ENCODE data around the gene SLC26A5. TPM values are rescaled to one million over a fixed set of nuclear protein-coding genes. Genes with fewer than 3 reads are reported as not detected.
A peak's percentile ranks its signal among the peaks of the same experiment; 100 is the strongest.

The SLC26A5 gene
- total RNA-seq, 1 donor from 2014 or later, result not detected

DNA sequence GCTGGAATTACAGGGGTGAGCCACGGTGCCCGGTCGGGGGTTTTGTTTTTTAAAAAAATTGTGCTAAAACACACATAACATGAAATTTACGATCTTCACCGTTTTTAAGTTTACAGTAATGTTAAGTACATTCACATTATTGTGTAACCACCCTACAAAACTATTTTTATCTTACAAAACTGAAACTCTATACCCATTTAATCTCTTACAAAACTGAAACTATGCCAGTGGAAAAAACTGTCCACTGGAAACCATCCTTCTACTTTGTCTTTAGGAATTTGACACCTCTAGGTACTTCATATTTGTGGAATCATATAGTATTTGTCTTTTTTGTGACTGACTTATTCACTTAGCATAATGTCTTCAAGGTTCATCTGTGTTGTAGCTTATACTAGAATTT, 99.6 kb downstream of the SLC26A5 start:
- no peak for DNase-seq

DNA sequence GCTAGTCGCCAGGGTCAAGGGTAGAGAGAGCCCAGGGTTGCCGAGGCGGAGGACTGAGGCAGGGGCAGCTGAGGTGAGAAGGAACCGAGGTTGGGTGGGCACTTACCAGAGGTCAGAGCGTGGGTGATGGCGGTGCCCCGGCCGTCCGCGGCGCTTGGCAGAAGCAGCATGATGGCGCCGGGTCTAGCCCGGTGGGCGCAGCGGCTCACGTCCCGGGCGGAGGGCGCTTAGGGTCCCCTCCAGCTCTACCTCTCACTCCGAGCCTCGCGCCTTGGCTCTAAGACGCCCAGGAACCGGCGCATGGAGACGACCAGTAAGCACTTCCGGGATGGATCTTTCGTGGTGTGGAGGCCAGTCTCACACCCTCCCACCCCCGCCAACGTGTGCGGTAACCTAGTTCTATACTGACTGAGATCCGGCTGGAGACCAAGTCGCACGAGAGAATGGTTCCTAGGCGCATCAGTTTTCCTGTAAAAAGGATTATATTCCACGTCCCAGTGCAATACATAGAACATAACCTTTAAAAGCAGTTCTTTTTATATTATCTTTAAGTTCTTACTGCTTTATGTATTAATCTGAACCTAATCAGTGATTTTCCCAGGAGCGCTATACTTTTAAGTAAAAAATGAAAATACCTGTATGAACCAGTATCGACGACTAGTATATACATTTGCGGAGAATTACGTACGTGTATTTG, 101.4 kb downstream of the SLC26A5 start, which contains the start of gene DNAJC2:
Gene DNAJC2 (minus strand): TSS at position 315 of the 697 bp plus-strand sequence. CDS start 145 bp downstream, at position 170.
- peak; percentile 85 for DNase-seq

DNA sequence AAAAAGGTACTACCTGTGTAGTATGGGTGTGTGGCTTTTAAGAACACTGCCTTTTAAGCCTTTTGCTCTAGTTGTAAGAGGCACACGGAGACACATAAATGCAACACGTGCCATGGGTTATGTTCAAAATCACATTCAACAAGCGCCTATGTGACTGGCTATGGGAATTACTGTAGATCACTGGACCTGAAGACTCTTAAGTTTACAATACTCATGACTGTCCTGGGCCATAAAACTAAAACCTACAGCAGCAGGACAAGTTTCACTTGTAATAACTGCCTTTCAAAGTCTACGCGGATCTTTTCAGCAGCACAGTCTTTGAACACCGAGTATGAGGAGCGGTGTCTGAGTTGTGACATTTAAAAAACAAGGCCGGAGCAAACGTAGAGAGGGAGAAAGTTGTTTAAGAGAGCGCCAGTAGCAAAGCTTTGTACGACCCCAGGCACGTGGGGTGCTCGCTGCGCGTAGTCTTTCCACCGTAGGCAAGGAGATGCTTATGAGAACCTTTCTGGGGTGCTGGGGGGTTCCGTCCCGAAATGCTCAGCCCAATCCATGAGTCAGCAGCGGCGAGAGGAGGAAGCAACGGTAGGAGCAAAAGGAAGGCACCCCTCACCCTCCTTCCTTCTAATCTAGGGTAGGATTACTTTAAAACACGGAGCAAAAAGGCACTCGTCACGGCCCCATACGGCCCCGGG, 102.1 kb downstream of the SLC26A5 start:
- DNase-seq, result no peak

DNA sequence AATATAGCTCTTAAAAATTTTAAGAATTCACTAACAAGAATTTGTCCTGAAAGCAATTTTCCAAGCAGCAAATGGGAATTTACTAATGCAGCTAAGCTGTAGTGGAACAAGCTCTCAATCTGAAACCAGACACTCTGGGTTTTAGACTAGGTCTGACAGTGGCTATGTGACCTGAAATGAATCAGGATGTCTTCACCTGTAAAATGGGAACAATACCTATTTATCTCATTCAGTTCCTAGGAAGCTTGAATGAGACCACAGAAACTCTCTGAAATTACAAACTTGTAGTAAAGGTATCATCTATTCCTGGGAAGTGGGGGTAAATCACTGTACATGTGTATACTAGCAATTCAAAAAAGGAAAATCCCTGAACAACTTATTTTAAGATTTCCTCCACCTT, 102.7 kb downstream of the SLC26A5 start:
- DNase-seq, result no peak

DNA sequence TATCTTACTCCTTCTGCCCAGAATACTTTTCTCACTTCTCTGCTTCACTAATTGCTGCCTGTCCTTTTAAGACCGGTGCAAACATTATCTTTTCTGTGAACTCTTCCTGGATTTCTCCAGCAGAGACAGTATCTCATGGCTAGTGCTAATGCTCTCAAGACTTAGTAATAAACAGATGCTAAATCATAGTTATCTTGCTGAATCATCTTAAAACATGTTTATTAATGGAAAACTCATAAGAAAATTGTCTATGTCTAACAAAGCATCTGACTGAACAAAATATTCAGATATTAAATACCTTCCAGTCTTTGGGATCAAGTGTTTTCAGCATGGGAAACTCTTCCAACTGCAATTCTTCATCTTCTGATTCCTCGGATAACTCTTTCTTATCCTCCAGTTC, 104.5 kb downstream of the SLC26A5 start:
- DNase-seq, result no peak

DNA sequence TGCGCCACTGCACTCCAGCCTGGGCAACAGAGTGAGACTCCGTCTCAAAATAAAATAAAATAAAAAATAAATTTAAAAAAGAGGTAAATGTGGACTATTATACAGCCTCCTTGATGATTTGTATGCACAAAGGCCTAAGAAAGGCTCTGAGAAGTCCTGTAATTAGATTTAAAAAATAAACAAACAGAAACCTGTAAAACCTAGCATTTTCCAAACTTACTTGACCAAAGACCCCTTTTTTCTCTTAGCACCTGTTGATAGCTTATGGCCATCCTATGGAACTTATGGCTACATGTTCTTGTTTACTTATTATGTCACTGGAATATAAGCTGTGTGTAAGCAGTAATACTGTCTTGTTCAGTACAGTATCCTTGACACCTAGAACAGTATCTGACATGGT, 107.1 kb downstream of the SLC26A5 start:
- DNase-seq, result no peak

DNA sequence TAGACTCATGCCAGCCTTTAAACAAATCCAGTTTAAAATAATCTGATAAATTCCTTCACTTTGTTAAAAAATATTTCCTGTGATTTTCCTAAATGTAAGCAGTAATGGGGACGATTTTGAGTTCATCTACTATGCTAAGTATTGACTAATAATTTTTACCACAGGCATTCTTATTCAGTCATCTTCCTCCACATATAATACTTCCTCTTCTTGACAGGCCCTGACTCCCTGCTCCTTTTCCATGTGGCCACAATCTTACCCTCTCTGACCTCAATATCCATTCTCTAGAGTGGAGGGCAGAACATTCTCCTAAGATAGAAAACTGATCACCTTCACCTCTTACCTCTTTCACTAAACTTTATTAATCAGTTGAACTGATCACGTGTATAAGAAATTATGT, 109.2 kb downstream of the SLC26A5 start:
- no peak for DNase-seq

DNA sequence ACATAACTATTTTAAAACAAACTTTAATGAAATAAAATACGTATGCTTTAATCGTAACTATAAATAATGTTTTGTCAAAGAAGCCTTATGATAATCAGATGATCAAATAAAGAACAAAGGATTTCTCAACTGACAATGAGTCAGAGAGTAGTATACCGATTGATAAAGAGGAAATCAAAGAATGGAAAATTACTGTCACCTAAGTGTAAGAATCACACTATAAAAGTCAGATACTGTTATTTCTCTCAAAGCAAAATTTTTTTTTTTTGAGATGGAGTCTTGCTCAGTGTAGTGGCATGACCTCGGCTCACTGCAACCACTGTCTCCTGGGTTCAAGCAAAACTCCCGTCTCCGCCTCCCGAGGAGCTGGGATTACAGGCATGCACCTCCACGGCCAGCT, 120.3 kb downstream of the SLC26A5 start:
- no peak for DNase-seq

Small RNAs within 50 kb of the gene (small RNA-seq; reads per million reads assigned to genes)
- not detected for gene RF00019
- gene RPS29P16, result not detected

Other genes with a start within 250 kb of the SLC26A5 start
- gene PMPCB, start 148.8 kb downstream of the SLC26A5 start, total RNA-seq, result 61.9 TPM
- gene DNAJC2, start 101.4 kb downstream of the SLC26A5 start, total RNA-seq, result 15.9 TPM
- 65.4 TPM for gene PSMC2, start 98.6 kb downstream of the SLC26A5 start, total RNA-seq

All from occipital lobe (tissue), 3 donors.